DOHH2 (cell line): ENCODE data around the gene MGAT5.

Experiments
- H3F3A ChIP-seq: fragments of 200-600 bp; sonication (generic), shearing (Covaris generic); 2 replicates; pipeline ENCODE4 v1.6.0; 2016; ENCODE audit warnings: antibody characterized with exemption, mild to moderate bottlenecking; ENCODE audit not compliant: control insufficient read depth, insufficient read depth
- H3K27ac ChIP-seq: fragments of 200-600 bp; sonication (generic); 2 replicates; pipeline ENCODE4 v1.5.1; 2014; ENCODE audit warnings: low read depth, mild to moderate bottlenecking, low read length, moderate library complexity
- H3K27me3 ChIP-seq: fragments of 200-600 bp; sonication (generic); 2 replicates; pipeline ENCODE4 v1.6.1; 2014; ENCODE audit warnings: mild to moderate bottlenecking, low read length, mixed read lengths; ENCODE audit not compliant: control insufficient read depth
- H3K36me3 ChIP-seq: fragments of 200-600 bp; sonication (generic); 2 replicates; pipeline ENCODE4 v1.6.1; 2014; ENCODE audit warnings: mild to moderate bottlenecking, low read length, moderate library complexity, mixed read lengths; ENCODE audit not compliant: control insufficient read depth
- H3K4me1 ChIP-seq: fragments of 200-600 bp; sonication (generic); 2 replicates; pipeline ENCODE4 v1.6.1; 2014; ENCODE audit warnings: mild to moderate bottlenecking, low read length, mixed read lengths; ENCODE audit not compliant: control insufficient read depth
- H3K4me2 ChIP-seq: fragments of 200-600 bp; sonication (generic); 2 replicates; pipeline ENCODE4 v1.6.0; 2014; ENCODE audit warnings: mild to moderate bottlenecking, low read length, moderate library complexity
- H3K4me3 ChIP-seq: fragments of 200-600 bp; sonication (generic); 2 replicates; pipeline ENCODE4 v1.5.1; 2014; ENCODE audit warnings: mild to moderate bottlenecking, low read length, mixed read lengths
- H3K79me2 ChIP-seq: fragments of 200-600 bp; sonication (generic); 2 replicates; pipeline ENCODE4 v1.6.1; 2014; ENCODE audit warnings: mild to moderate bottlenecking, low read length, mixed read lengths; ENCODE audit not compliant: control insufficient read depth
- H3K9me2 ChIP-seq: fragments of 200-600 bp; sonication (generic); replicated peaks from 2 replicates; pipeline ENCODE4 v1.6.1; 2014; ENCODE audit warnings: mild to moderate bottlenecking, low read length, mixed read lengths; ENCODE audit not compliant: control insufficient read depth
- H3K9me3 ChIP-seq: fragments of 200-600 bp; sonication (generic); 2 replicates; pipeline ENCODE4 v1.6.1; 2014; ENCODE audit warnings: antibody characterized with exemption, low read length, mixed read lengths; ENCODE audit not compliant: control insufficient read depth, insufficient read depth
- H4K20me1 ChIP-seq: fragments of 200-600 bp; sonication (generic); 2 replicates; pipeline ENCODE4 v1.6.0; 2014; ENCODE audit warnings: low read depth, mild to moderate bottlenecking, antibody characterized with exemption, low read length, moderate library complexity; ENCODE audit not compliant: control insufficient read depth, insufficient read depth
- CTCF ChIP-seq: fragments of 200-600 bp; sonication (generic); IDR thresholded peaks from one replicate; pipeline ENCODE4 v1.5.1; 2014; ENCODE audit warnings: antibody characterized with exemption, mild to moderate bottlenecking, low read depth, low read length; ENCODE audit not compliant: poor library complexity, severe bottlenecking
- EZH2phosphoT487 ChIP-seq: fragments of 200-600 bp; sonication (generic); IDR thresholded peaks from 2 replicates; pipeline ENCODE4 v1.6.1; 2017; ENCODE audit warnings: borderline replicate concordance, mild to moderate bottlenecking, antibody characterized with exemption, low read length, moderate library complexity, mixed read lengths

Gene MGAT5

GRCh38 chr2:134324430-134324829, 70.6 kb downstream of the MGAT5 start:
- H4K20me1 ChIP-seq, result no peaks in the 10 kb centered on the region
- H3K9me3 ChIP-seq, result no peaks in the 10 kb centered on the region
- no peak overlapping the region for H3K27ac ChIP-seq
- peaks cover 41% of the 10 kb centered on the region for H3K36me3 ChIP-seq
- TF ChIP-seq EZH2phosphoT487, result no peak
- TF ChIP-seq CTCF, result no peak
- no peaks in the 10 kb centered on the region for H3K27me3 ChIP-seq
- no peak overlapping the region for H3K4me3 ChIP-seq
- peaks cover 8% of the 10 kb centered on the region; the same call in 1 of the 2 replicates for H3K79me2 ChIP-seq
- H3K9me2 ChIP-seq, result no peaks in the 10 kb centered on the region
- peaks cover 43% of the 10 kb centered on the region for H3K4me1 ChIP-seq
- H3K4me2 ChIP-seq, result peak overlapping the region; percentile 15
- H3F3A ChIP-seq, result no peaks in the 10 kb centered on the region

- Histone ChIP-seq H3K9me2 (no peaks in the 10 kb centered on the region), H3K79me2 (peaks cover 8% of the 10 kb centered on the region; the same call in 1 of the 2 replicates), H3F3A (no peaks in the 10 kb centered on the region), H3K9me3 (no peaks in the 10 kb centered on the region), H3K27me3 (no peaks in the 10 kb centered on the region), H3K36me3 (peaks cover 45% of the 10 kb centered on the region), H3K4me3 (no peak overlapping the region), H3K27ac (no peak overlapping the region), H3K4me1 (peaks cover 43% of the 10 kb centered on the region), H3K4me2 (peak overlapping the region; percentile 15), H4K20me1 (no peaks in the 10 kb centered on the region)
- no peak for TF ChIP-seq CTCF
Observed at GRCh38 chr2:134324947-134325346, 71.1 kb downstream of the MGAT5 start.

GRCh38 chr2:134325696-134326095, 71.8 kb downstream of the MGAT5 start:
- no peaks in the 10 kb centered on the region for H3K27me3 ChIP-seq
- no peak overlapping the region for H3K27ac ChIP-seq
- no peaks in the 10 kb centered on the region for H4K20me1 ChIP-seq
- peaks cover 8% of the 10 kb centered on the region; the same call in 1 of the 2 replicates for H3K79me2 ChIP-seq
- H3K9me3 ChIP-seq, result 0 out of 2 replicates have a peak, but pooled peaks cover 5% of the 10 kb centered on the region
- no peak for TF ChIP-seq CTCF
- TF ChIP-seq EZH2phosphoT487, result no peak
- H3K36me3 ChIP-seq, result peaks cover 49% of the 10 kb centered on the region
- no peaks in the 10 kb centered on the region for H3F3A ChIP-seq
- H3K4me1 ChIP-seq, result peaks cover 39% of the 10 kb centered on the region
- H3K4me3 ChIP-seq, result no peak overlapping the region
- H3K4me2 ChIP-seq, result no peak overlapping the region
- H3K9me2 ChIP-seq, result no peaks in the 10 kb centered on the region
